Endothelial cell of umbilical vein (primary cell): ENCODE results near the gene FAM81A. TPM values are rescaled to one million over a fixed set of nuclear protein-coding genes. Genes with fewer than 3 reads are reported as not detected.

Experiments used
- BruUV-seq: library from RNA; stranded (reverse); fragments of 400-500 nt; replicated peaks from 2 replicates; lab custom pipeline; 2021; lab: Mats Ljungman, UMichigan
- CTCF ChIA-PET: fragments of 300-600, 350-600 bp; sonication (Branson Sonifier 250); formaldehyde crosslinking; loops from one replicate; lab custom pipeline; 2021; ENCODE audit warnings: antibody characterized with exemption, inconsistent platforms; lab: Charles Lee
- POLR2A ChIA-PET: fragments of 300-600, 350-600 bp; sonication (Branson Sonifier 250); formaldehyde crosslinking; loops from one replicate; lab custom pipeline; 2021; ENCODE audit warnings: antibody characterized with exemption, inconsistent platforms; lab: Charles Lee
- DNase-seq: peaks from one replicate; pipeline ENCODE4 v3.0.0-alpha.2; 2011; ENCODE audit warnings: low read depth, low spot score
- FAIRE-seq: peaks from 2 replicates; lab custom pipeline; 2011; peaks lifted over from hg19 to GRCh38; lab: Jason Lieb, UNC
- H2AFZ ChIP-seq: 2 replicates; pipeline ENCODE4 v1.6.0; 2012; ENCODE audit warnings: low read depth, low read length, control low read depth, inconsistent platforms
- H3K27ac ChIP-seq: 2 replicates; pipeline ENCODE4 v1.5.1; 2011; ENCODE audit warnings: low read depth, mild to moderate bottlenecking, control low read depth, low read length, moderate library complexity; ENCODE audit not compliant: insufficient read depth
- H3K27me3 ChIP-seq, 2 experiments: 2 replicates each; pipeline versions ENCODE4 v1.6.0 to v1.6.1; 2011; ENCODE audit warnings: low read length in 2 of 2, mixed read lengths in 1 of 2; ENCODE audit not compliant: control insufficient read depth in 2 of 2, insufficient read depth in 2 of 2
- H3K36me3 ChIP-seq, 2 experiments: 2 replicates in 1 of 2; 3 replicates in 1 of 2; pipeline ENCODE4 v1.5.1; 2011; ENCODE audit warnings: low read length in 2 of 2, mild to moderate bottlenecking in 1 of 2, moderate library complexity in 1 of 2; ENCODE audit not compliant: control insufficient read depth in 2 of 2, insufficient read depth in 2 of 2; ENCODE audit errors: extremely low read depth in 1 of 2
- H3K4me1 ChIP-seq: 3 replicates; pipeline ENCODE4 v1.5.1; 2011; ENCODE audit warnings: mild to moderate bottlenecking, low read length; ENCODE audit not compliant: control insufficient read depth, insufficient read depth; ENCODE audit errors: extremely low read depth
- H3K4me2 ChIP-seq: 2 replicates; pipeline ENCODE4 v1.6.1; 2011; ENCODE audit warnings: low read length, control low read depth, mixed read lengths; ENCODE audit not compliant: insufficient read depth
- H3K4me3 ChIP-seq, 3 experiments: fragments of 200-600 bp in 1 of 3; sonication (generic), shearing (Covaris generic) in 1 of 3; replicated peaks in 1 of 3; 2 replicates each; pipeline ENCODE4 v1.5.1; 2011 to 2016; ENCODE audit warnings: control low read depth in 3 of 3, low read length in 3 of 3, mild to moderate bottlenecking in 2 of 3, inconsistent platforms in 1 of 3, low read depth in 1 of 3, moderate library complexity in 1 of 3; ENCODE audit not compliant: insufficient read depth in 1 of 3
- H3K79me2 ChIP-seq: 2 replicates; pipeline ENCODE4 v1.6.0; 2012; ENCODE audit warnings: low read length, inconsistent platforms; ENCODE audit not compliant: control insufficient read depth, insufficient read depth
- H3K9ac ChIP-seq: replicated peaks from 2 replicates; pipeline ENCODE3; 2011; ENCODE audit warnings: low read length, control low read depth; ENCODE audit not compliant: insufficient read depth; ENCODE audit errors: extremely low read depth
- H3K9me1 ChIP-seq: replicated peaks from 3 replicates; pipeline ENCODE4 v1.6.0; 2011; ENCODE audit warnings: mild to moderate bottlenecking, low read length; ENCODE audit not compliant: control insufficient read depth, insufficient read depth; ENCODE audit errors: extremely low read depth
- H3K9me3 ChIP-seq: replicated peaks from 2 replicates; pipeline ENCODE4 v1.5.1; 2012; ENCODE audit warnings: low read length, inconsistent platforms; ENCODE audit not compliant: control insufficient read depth, insufficient read depth
- H4K20me1 ChIP-seq: replicated peaks from 2 replicates; pipeline ENCODE3; 2011; ENCODE audit warnings: mild to moderate bottlenecking, low read length; ENCODE audit not compliant: control insufficient read depth, insufficient read depth; ENCODE audit errors: extremely low read depth
- EZH2 ChIP-seq: IDR thresholded peaks from 2 replicates; pipeline ENCODE4 v1.6.1; 2012; ENCODE audit warnings: borderline replicate concordance, low read depth, mild to moderate bottlenecking, moderate library complexity, low read length, inconsistent platforms; ENCODE audit not compliant: severe bottlenecking
- FOS ChIP-seq: IDR thresholded peaks from 2 replicates; pipeline ENCODE4 v1.6.1; 2011; ENCODE audit warnings: mild to moderate bottlenecking, low read length, moderate library complexity, borderline replicate concordance; ENCODE audit not compliant: insufficient read depth
- GATA2 ChIP-seq: IDR thresholded peaks from 2 replicates; pipeline ENCODE4 v1.7.0; 2011; ENCODE audit warnings: low read depth, mild to moderate bottlenecking, moderate library complexity, mixed read lengths, low read length; ENCODE audit not compliant: insufficient read length, insufficient read depth
- JUN ChIP-seq: IDR thresholded peaks from 2 replicates; pipeline ENCODE4 v1.6.1; 2011; ENCODE audit warnings: borderline replicate concordance, low read depth; ENCODE audit not compliant: insufficient read length, insufficient read depth
- MAX ChIP-seq: IDR thresholded peaks from 2 replicates; pipeline ENCODE4 v1.6.1; 2011; ENCODE audit not compliant: insufficient read depth, insufficient read length
- MYC ChIP-seq: IDR thresholded peaks from one replicate; pipeline ENCODE4 v1.6.1; 2011; ENCODE audit warnings: mild to moderate bottlenecking, low read depth, low read length
- POLR2A ChIP-seq: IDR thresholded peaks from 2 replicates; pipeline ENCODE4 v1.6.1; 2012; ENCODE audit warnings: low read depth, mild to moderate bottlenecking, control low read depth, low read length
- POLR2AphosphoS5 ChIP-seq: IDR thresholded peaks from 2 replicates; pipeline ENCODE4 v1.6.1; 2012; ENCODE audit warnings: low read depth, mild to moderate bottlenecking, control low read depth, low read length, moderate library complexity; ENCODE audit not compliant: insufficient read depth
- dilution Hi-C: fragments of 300-500 bp; cut with MboI; formaldehyde crosslinking; loops from one replicate; pipeline ENCODE4 v1.15.0; 2019; ENCODE audit warnings: low sequenced_read_pairs; ENCODE audit not compliant: extremely low pct_ligation_motif_present
- intact Hi-C: fragments of 100-400 bp; cut with micrococcal nuclease; formaldehyde crosslinking; loops from one replicate; pipeline ENCODE4 v1.10.0; 2022
- polyA plus RNA-seq, 4 experiments: library from polyadenylated mRNA; depleted of rRNA in 3 of 4; stranded (reverse) in 3 of 4; unstranded in 1 of 4; fragments of >200 nt; gene quantifications; 2 replicates each; pipeline versions ENCODE4 v1.2.1 to v1.2.3, GENCODE V29; 2011 to 2012; ENCODE audit warnings: missing spikeins in 1 of 4
- total RNA-seq: library from RNA; stranded (reverse); gene quantifications from 2 replicates; pipeline ENCODE4 v1.2.3, GENCODE V29; 2021
- TF ChIP-seq, protein P1 (sequence below), 2 donors: IDR thresholded peaks; 1 replicate in 1 of 2; 2 replicates in 1 of 2; pipeline ENCODE4 v1.5.1; 2011; ENCODE audit warnings: low read length in 2 of 2, mild to moderate bottlenecking in 2 of 2, moderate library complexity in 2 of 2, control low read depth in 1 of 2, inconsistent platforms in 1 of 2, low read depth in 1 of 2; ENCODE audit not compliant: insufficient read depth in 1 of 2; ENCODE audit errors: extremely low read depth in 1 of 2

The FAM81A gene
- total and polyA plus RNA-seq, 2 donors (not counting 3 experiments of a cell fraction or from before 2014, with no cell fraction given), result 0.28 to 1.2 TPM

DNA sequence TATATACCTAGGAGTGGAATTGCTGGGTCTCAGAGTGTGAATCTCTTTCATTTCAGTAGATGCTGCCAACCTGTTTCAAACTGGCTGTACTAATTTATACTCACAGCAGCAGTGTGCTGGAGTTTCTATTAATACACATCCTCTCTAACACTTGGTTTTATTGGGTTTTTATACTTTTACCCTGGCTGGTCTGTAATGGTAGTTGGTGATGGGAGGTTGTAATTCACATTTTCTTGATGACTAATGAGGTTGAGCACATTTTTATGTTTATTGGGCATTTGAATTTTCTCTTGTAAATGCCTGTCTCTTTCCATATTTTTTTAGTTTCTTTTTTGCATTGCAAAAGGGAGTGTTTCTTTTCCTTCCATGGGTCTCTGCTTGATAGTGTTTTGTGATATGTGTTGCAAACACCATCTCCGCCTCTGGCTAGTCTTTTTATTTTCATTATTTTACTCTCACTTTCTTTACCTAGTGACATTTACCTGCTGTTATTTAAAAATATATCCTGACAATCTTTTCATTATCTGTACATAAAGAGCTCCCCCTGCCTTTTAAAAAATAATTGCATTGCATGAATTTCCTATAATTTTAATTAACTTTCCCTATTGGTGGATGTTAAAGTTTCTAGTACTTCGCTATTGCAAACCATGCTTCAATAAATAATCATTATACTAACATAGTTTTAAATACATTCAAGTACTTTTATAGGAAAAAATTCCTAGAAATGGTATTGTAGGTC lies 124.6 kb downstream of the FAM81A start:
- FAIRE-seq (no peak), DNase-seq (no peak)
- POLR2A ChIA-PET, result no interaction called here
- H3K27ac ChIP-seq, result no peak overlapping the region
- no peak overlapping the region for H3K4me2 ChIP-seq
- no peak overlapping the region for H3K4me3 ChIP-seq
- TF ChIP-seq, protein P1, sequence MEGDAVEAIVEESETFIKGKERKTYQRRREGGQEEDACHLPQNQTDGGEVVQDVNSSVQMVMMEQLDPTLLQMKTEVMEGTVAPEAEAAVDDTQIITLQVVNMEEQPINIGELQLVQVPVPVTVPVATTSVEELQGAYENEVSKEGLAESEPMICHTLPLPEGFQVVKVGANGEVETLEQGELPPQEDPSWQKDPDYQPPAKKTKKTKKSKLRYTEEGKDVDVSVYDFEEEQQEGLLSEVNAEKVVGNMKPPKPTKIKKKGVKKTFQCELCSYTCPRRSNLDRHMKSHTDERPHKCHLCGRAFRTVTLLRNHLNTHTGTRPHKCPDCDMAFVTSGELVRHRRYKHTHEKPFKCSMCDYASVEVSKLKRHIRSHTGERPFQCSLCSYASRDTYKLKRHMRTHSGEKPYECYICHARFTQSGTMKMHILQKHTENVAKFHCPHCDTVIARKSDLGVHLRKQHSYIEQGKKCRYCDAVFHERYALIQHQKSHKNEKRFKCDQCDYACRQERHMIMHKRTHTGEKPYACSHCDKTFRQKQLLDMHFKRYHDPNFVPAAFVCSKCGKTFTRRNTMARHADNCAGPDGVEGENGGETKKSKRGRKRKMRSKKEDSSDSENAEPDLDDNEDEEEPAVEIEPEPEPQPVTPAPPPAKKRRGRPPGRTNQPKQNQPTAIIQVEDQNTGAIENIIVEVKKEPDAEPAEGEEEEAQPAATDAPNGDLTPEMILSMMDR (IDR thresholded peaks at IDR 0.05; ENCODE audit: extremely low read depth in 1 of 2, insufficient read depth in 1 of 2, low read depth in 1 of 2, low read length in 2 of 2), result no peak
- TF ChIP-seq FOS (no peak), MYC (no peak), GATA2 (no peak), POLR2A (no peak), EZH2 (no peak), JUN (no peak), POLR2AphosphoS5 (no peak), MAX (no peak)
- intact Hi-C loops, result loop anchor here (1.0 kb wide), 1 partner anchor 29 kb away; no protein-coding TSS in a partner anchor
- no peak overlapping the region for H3K9ac ChIP-seq
- H3K9me3 ChIP-seq, result no peaks in the 10 kb centered on the region
- no peaks in the 10 kb centered on the region for H3K9me1 ChIP-seq
- H2AFZ ChIP-seq, result no peak overlapping the region
- no peaks in the 10 kb centered on the region for H3K79me2 ChIP-seq
- H3K27me3 ChIP-seq, result peaks cover 2% of the 10 kb centered on the region in 2 experiments
- dilution Hi-C loops, result no loop called here
- no peaks in the 10 kb centered on the region for H3K4me1 ChIP-seq
- CTCF ChIA-PET, result interaction anchor here (0.5 to 2.6 kb wide), 14 partner anchors 9 to 564 kb away, joined by 3 to 25 read pairs (median 5); no protein-coding TSS in a partner anchor
- no peaks in the 10 kb centered on the region for H3K36me3 ChIP-seq
- no peaks in the 10 kb centered on the region for H4K20me1 ChIP-seq
- BruUV-seq, result no TSS peak
